Measurements from ENCODE around the gene FAM162A.

The FAM162A gene, protein sequence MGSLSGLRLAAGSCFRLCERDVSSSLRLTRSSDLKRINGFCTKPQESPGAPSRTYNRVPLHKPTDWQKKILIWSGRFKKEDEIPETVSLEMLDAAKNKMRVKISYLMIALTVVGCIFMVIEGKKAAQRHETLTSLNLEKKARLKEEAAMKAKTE

GRCh38 chr3:122383771-122384697, at the start of gene FAM162A:
Gene FAM162A (plus strand): TSS chr3:122384182. CDS start chr3:122384266, 84 bp downstream.
- Mint-ChIP-seq H3K9me3 (no peaks in the 10 kb centered on the region), H3K4me1 (peaks cover 73% of the 10 kb centered on the region), H3K4me3 (peak within 1 kb of the TSS; percentile 91 to 94), H3K27ac (peak within 1 kb of the TSS; percentile 91 to 95), H3K27me3 (no peaks in the 10 kb centered on the region)
- ATAC-seq = peak; percentile 98
- peak; percentile 95 for DNase-seq

DNA sequence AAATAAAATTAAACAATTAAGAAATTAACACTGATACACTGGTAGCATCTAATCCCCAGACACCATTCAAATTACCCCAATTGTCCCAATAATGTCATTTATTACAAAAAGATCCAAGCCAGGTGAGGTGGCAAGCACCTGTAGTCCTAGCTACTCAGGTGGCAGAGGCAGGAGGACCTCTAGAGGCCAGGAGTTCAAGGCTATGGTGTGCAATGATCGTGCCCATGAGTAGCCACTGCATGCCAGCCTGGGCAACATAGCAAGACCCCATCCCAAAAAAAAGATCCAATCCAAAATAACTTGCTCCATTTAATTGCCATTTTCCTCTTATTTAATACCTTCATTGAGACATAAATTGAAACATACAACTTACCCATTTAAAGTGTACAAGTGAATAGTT, 41.2 kb upstream of the FAM162A start:
- Mint-ChIP-seq H3K9me3 (peaks cover 11 to 14% of the 10 kb centered on the region in 2 donors), H3K4me1 (no peaks in the 10 kb centered on the region), H3K4me3 (no peak overlapping the region), H3K27me3 (peaks cover 3% of the 10 kb centered on the region), H3K27ac (no peak overlapping the region)
- DNase-seq (no peak), ATAC-seq (no peak)

DNA sequence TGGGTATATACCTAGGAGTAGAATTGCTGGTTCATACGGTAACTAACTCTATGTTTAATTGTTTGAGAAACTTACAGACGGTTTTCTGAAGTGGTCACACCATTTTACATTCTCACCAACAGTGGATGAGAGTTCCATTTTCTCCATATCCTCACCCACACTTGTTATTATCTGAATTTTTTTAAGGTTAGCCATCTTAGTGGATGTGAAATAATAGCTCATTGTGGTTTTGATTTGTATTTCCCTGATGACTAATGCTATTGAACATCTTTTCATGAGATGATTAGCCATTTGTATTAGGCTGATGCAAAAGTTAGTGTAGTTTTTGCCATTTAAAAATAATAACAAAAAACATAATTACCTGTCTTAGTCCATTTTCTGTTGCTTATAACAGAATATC, 40.3 kb upstream of the FAM162A start:
- no peak overlapping the region for H3K27ac Mint-ChIP-seq
- H3K4me3 Mint-ChIP-seq = no peak overlapping the region
- H3K4me1 Mint-ChIP-seq = no peaks in the 10 kb centered on the region
- ATAC-seq (no peak), DNase-seq (no peak)
- peaks cover 9% of the 10 kb centered on the region for H3K27me3 Mint-ChIP-seq
- H3K9me3 Mint-ChIP-seq = peaks cover 15 to 19% of the 10 kb centered on the region in 2 donors

- Mint-ChIP-seq H3K9me3 (peaks cover 9 to 10% of the 10 kb centered on the region in 2 donors), H3K4me1 (no peaks in the 10 kb centered on the region), H3K4me3 (no peak overlapping the region), H3K27ac (no peak overlapping the region), H3K27me3 (peaks cover 9% of the 10 kb centered on the region)
- no peak for ATAC-seq
- no peak for DNase-seq
Measured at GRCh38 chr3:122349171-122349570, 34.8 kb upstream of the FAM162A start.

GRCh38 chr3:122350814-122351418, 33.1 kb upstream of the FAM162A start:
- no peak for ATAC-seq
- no peaks in the 10 kb centered on the region for H3K4me1 Mint-ChIP-seq
- H3K27ac Mint-ChIP-seq = peak overlapping the region in 1 of 2 donors; percentile 39
- H3K4me3 Mint-ChIP-seq = no peak overlapping the region
- peaks cover 9% of the 10 kb centered on the region for H3K27me3 Mint-ChIP-seq
- peaks cover 9 to 10% of the 10 kb centered on the region in 2 donors for H3K9me3 Mint-ChIP-seq
- no peak for DNase-seq

DNA sequence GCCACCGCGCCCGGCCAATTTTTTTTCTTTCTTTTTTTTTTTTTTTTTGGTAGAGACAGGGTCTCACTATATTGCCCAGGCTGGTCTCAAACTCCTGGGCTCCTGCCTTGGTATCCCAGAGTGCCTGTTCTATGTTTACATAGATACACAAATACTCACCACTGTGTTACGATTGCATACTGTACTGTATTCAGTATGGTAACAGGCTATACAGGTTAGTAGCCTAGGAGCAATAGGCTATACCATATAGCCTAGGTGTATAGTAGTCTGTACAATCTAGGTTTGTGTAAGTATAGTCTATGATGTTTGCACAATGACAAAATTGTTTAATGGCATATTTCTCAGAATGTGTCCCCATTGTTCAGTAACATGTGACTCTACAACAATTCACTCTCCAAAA, 32.4 kb upstream of the FAM162A start:
- peaks cover 9% of the 10 kb centered on the region for H3K27me3 Mint-ChIP-seq
- DNase-seq = no peak
- H3K27ac Mint-ChIP-seq = no peak overlapping the region
- no peak for ATAC-seq
- H3K4me1 Mint-ChIP-seq = no peaks in the 10 kb centered on the region
- H3K4me3 Mint-ChIP-seq = no peak overlapping the region
- H3K9me3 Mint-ChIP-seq = peaks cover 9 to 10% of the 10 kb centered on the region in 2 donors

DNA sequence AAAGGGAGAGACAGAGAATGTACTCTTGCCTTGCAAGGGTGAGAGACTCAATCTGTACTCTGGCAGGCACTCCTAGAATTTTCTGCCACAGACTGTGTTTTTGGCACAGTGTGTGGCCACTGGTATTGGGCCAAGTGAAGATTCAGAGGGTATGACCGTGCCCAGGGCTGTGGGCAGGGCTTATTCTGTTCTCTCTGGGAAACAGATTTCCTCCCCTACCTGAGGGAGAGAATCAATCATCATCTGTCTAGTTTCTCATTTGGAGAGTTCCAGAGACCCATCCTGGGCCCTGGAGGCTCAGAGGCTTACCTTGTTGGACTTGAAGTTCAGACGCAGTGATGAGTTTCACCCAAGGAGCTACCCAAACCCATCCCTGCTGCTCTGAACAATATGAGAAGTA, 30.8 kb upstream of the FAM162A start:
- no peak for DNase-seq
- peaks cover 0 to under 1% of the 10 kb centered on the region in 2 donors for H3K9me3 Mint-ChIP-seq
- peaks cover under 1% of the 10 kb centered on the region for H3K4me1 Mint-ChIP-seq
- no peak overlapping the region for H3K27ac Mint-ChIP-seq
- H3K4me3 Mint-ChIP-seq = no peak overlapping the region
- H3K27me3 Mint-ChIP-seq = peaks cover 2% of the 10 kb centered on the region
- ATAC-seq = no peak

GRCh38 chr3:122353893-122354401, 30.0 kb upstream of the FAM162A start:
- Mint-ChIP-seq H3K27me3 (no peaks in the 10 kb centered on the region), H3K9me3 (no peaks in the 10 kb centered on the region), H3K4me1 (peaks cover 6% of the 10 kb centered on the region), H3K27ac (no peak overlapping the region), H3K4me3 (no peak overlapping the region)
- DNase-seq (no peak), ATAC-seq (no peak)

DNA sequence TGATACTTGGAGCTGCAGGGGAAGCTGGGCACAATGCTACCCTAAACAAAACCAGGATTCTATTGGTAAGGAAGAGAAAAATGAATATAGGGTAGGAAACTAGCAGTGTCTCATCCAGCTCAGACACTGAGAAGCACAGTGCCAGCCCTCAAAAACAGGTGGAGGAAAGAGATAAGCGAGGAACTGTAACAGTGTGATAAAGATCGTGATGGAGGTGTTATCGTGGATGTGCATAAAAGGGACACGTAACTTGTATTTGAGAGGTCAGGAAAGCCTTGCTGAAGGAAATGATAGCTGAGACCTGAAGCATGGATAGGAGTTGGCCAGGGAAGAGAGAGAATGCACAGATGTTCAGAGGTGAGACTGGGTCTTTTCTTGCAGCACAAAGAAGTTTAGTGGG, 28.4 kb upstream of the FAM162A start:
- DNase-seq (no peak), ATAC-seq (no peak)
- H3K4me1 Mint-ChIP-seq = peaks cover 6% of the 10 kb centered on the region
- no peaks in the 10 kb centered on the region for H3K27me3 Mint-ChIP-seq
- H3K4me3 Mint-ChIP-seq = no peak overlapping the region
- no peaks in the 10 kb centered on the region for H3K9me3 Mint-ChIP-seq
- H3K27ac Mint-ChIP-seq = no peak overlapping the region

GRCh38 chr3:122356402-122356801, 27.6 kb upstream of the FAM162A start:
- ATAC-seq (no peak), DNase-seq (no peak)
- Mint-ChIP-seq H3K9me3 (no peaks in the 10 kb centered on the region), H3K27ac (no peak overlapping the region), H3K4me3 (no peak overlapping the region), H3K4me1 (peaks cover 6% of the 10 kb centered on the region), H3K27me3 (no peaks in the 10 kb centered on the region)

DNA sequence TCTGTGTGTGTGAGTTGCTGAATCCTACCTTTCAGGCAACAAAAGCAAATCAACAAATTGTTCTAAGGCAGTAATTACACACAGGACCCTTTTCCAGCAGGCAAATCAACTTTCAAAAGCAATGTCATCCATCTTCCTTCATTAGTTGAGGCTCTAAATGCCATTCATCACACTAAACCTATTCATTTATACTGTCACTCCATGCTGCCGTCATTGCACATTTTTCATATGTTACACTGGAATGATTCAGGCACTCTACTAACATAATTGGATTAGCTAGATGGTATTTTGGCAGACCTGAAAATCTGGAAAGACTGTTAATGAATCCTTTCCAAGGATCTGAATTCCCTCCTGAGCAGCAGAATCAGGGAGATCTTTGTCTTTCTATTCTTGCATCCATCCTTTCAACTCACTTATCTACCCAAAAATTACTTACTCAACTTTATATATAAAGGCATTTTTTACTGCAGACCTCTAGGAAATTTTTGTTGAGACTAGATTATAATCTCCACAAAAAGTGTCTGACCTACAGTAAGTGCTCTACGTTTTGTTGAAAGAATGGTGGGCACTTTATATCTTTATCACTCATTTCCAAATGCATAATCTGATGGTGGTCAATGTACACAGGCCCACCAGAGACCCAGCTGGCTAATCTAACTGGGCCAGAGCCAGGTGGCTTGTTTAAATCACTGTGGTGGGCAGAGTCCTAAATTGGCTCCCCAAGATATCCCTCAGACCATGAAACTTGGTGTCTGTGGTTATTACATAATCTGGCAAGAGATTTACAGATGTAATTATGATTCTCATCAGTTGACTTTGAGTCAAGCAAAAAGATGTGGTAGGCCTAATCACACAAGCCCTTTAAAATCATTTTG, 25.9 kb upstream of the FAM162A start:
- Mint-ChIP-seq H3K27ac (peak overlapping the region; percentile 64 to 93), H3K9me3 (no peaks in the 10 kb centered on the region), H3K4me3 (no peak overlapping the region), H3K27me3 (no peaks in the 10 kb centered on the region), H3K4me1 (peaks cover 6% of the 10 kb centered on the region)
- DNase-seq = no peak
- ATAC-seq = no peak

- no peak overlapping the region for H3K4me3 Mint-ChIP-seq
- ATAC-seq (peak; percentile 85), DNase-seq (peak; percentile 8 to 51)
- H3K4me1 Mint-ChIP-seq = peaks cover 6% of the 10 kb centered on the region
- no peaks in the 10 kb centered on the region for H3K27me3 Mint-ChIP-seq
- peak overlapping the region; percentile 64 to 93 for H3K27ac Mint-ChIP-seq
- no peaks in the 10 kb centered on the region for H3K9me3 Mint-ChIP-seq
Measured at GRCh38 chr3:122358703-122359032, 25.3 kb upstream of the FAM162A start.

DNA sequence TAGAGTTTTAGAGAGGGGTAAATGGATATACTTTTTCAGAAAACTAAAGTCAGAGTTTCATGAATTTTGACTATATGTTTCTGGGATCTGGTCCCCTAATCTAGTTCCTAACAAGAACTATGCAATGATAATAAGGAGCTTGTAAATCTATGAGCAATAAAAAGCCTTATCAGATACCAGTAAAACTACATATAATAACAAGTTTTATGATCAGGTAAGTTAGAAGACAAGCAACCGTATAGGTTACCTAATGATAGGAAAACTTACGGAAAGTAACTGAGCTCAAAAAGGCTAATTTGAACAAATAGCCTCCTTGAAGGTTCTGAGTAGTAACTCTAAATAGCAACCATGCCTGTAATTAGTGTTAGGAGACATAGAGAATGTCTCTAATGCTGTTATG, 22.0 kb upstream of the FAM162A start:
- H3K4me1 Mint-ChIP-seq = peaks cover 31% of the 10 kb centered on the region

GRCh38 chr3:122364490-122364889, 19.5 kb upstream of the FAM162A start:
- Mint-ChIP-seq H3K4me3 (peak overlapping the region in 1 of 2 donors; percentile 59), H3K9me3 (no peaks in the 10 kb centered on the region)
- ATAC-seq = peak; percentile 49

More for the DNA sequence above, 22.0 kb upstream of the FAM162A start:
- H3K9me3 Mint-ChIP-seq = no peaks in the 10 kb centered on the region
- no peaks in the 10 kb centered on the region for H3K27me3 Mint-ChIP-seq
- no peak for DNase-seq
- no peak for ATAC-seq
- no peak overlapping the region for H3K27ac Mint-ChIP-seq
- H3K4me3 Mint-ChIP-seq = no peak overlapping the region

GRCh38 chr3:122365073-122365472, 18.9 kb upstream of the FAM162A start:
- DNase-seq (no peak), ATAC-seq (peak; percentile 93)
- H3K4me1 Mint-ChIP-seq = peaks cover 25% of the 10 kb centered on the region
- no peaks in the 10 kb centered on the region for H3K9me3 Mint-ChIP-seq
- H3K27me3 Mint-ChIP-seq = no peaks in the 10 kb centered on the region
- peak overlapping the region; percentile 59 to 92 for H3K27ac Mint-ChIP-seq
- H3K4me3 Mint-ChIP-seq = peak overlapping the region in 1 of 2 donors; percentile 59

More at GRCh38 chr3:122364490-122364889, 19.5 kb upstream of the FAM162A start:
- H3K27me3 Mint-ChIP-seq = no peaks in the 10 kb centered on the region
- peaks cover 25% of the 10 kb centered on the region for H3K4me1 Mint-ChIP-seq
- peak overlapping the region; percentile 59 to 92 for H3K27ac Mint-ChIP-seq
- DNase-seq = no peak
